Stomach (tissue), 4 donors: ENCODE measurements around the gene SLC37A4.

ENCODE experiments used
- CTCF ChIP-seq, 7 experiments: fragments of 450-650 bp in 4 of 7; fragments of 200-600 bp in 3 of 7; sonication (generic) in 3 of 7; IDR thresholded peaks; one replicate each; pipeline ENCODE4 v1.5.1; 2016 to 2019; ENCODE audit warnings: antibody characterized with exemption in 7 of 7, control low read depth in 2 of 7, mild to moderate bottlenecking in 1 of 7
- EP300 ChIP-seq: sonication (generic); formaldehyde crosslinking; IDR thresholded peaks from one replicate; pipeline ENCODE4 v1.6.1; 2017; ENCODE audit warnings: antibody characterized with exemption
- POLR2A ChIP-seq, 4 donors: fragments of 450-650 bp; IDR thresholded peaks; one replicate each; pipeline ENCODE4 v1.6.1; 2016; ENCODE audit warnings: antibody characterized with exemption in 4 of 4, control low read depth in 2 of 4, mild to moderate bottlenecking in 1 of 4, moderate library complexity in 1 of 4
- POLR2AphosphoS5 ChIP-seq, 3 donors: sonication (generic); formaldehyde crosslinking; IDR thresholded peaks; one replicate each; pipeline ENCODE4 v1.6.1; 2016; ENCODE audit warnings: antibody characterized with exemption in 3 of 3

DNA sequence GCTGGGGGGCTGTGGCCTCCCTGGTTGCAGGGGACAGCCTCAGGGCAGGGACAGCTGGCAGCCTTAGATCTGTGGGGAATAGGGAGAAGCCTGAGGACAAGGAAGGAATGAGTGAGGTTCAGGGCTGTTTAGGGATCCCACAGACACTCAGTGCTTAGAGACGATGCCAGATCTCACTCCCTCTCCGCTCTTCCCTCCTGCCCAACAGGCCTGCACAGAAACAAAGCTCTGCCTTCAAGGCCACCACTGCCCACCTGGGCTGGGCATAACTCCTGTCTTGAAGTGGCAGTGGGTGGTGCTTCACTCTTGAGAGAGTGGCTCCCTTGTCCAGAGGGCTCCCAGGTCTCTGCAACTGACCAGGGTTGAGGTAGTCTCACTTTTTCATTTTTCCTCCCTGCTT is 45.9 kb downstream of the SLC37A4 start:
- TF ChIP-seq CTCF (IDR thresholded peaks at IDR 0.05) (no peak), POLR2A (IDR thresholded peaks at IDR 0.05) (no peak), POLR2AphosphoS5 (IDR thresholded peaks at IDR 0.05) (no peak), EP300 (no peak)
